GM12874 (cell line): Measurements from ENCODE around the gene OR6N2.

Source experiments
- CTCF ChIP-seq: IDR thresholded peaks from 2 replicates; pipeline ENCODE4 v1.5.1; 2011; ENCODE audit warnings: low read depth, mild to moderate bottlenecking, control low read depth, low read length, moderate library complexity; ENCODE audit not compliant: insufficient read depth

Gene OR6N2

GRCh38 chr1:158813164-158813563 lies 32.2 kb upstream of the OR6N2 start:
- no peak for TF ChIP-seq CTCF

GRCh38 chr1:158812336-158812735 lies 31.3 kb upstream of the OR6N2 start:
- TF ChIP-seq CTCF = no peak

GRCh38 chr1:158810311-158810710 lies 29.3 kb upstream of the OR6N2 start:
- TF ChIP-seq CTCF = no peak

- TF ChIP-seq CTCF = no peak
Observed at GRCh38 chr1:158809862-158810261, 28.9 kb upstream of the OR6N2 start.

GRCh38 chr1:158809256-158809655 lies 28.3 kb upstream of the OR6N2 start:
- TF ChIP-seq CTCF = no peak

- TF ChIP-seq CTCF = no peak
Observed at GRCh38 chr1:158806916-158807536, 26.0 kb upstream of the OR6N2 start.

GRCh38 chr1:158803678-158804077 lies 22.7 kb upstream of the OR6N2 start:
- TF ChIP-seq CTCF = no peak
